ENCODE results near the gene DCP1B.

The DCP1B gene

DNA sequence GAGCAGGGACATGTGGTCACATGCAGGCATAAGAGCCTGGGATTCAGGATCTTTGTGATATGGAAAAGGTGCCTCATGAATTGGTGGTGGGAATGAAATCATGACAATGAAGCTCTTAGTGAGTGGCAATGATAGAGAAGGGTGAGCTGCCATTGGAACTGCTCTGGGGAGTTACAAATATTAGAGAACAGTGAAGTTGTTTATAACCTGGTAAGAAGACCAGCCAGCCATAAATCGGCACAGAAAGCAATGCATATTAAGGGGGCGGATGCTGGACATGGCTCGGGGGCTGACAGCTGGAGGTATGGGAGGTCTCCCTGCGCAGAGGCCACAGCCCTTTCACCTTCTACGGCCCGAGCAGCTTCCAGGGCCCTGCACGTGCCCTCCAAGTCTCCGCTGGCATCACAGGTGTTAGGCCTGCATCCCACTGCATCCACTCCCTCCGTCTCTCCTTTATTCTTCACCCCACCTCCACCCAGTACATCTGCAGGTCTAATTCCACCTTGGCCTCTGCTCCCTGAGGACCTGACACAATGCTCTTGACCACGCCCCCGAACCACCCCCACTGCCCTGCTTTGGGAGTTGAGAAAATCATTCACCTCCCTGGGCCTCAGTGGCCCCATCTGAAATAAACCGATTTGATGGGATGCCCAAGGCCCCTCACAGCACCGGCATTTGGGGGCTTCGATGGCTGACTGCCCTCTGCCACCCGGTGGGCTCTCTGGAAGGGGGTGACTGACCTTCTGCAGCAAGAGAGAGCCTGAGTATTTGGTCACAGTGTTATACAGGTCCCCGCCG is 89.9 kb downstream of the DCP1B start:
- DNase-seq (ENCODE audit: low spot score), result peak; percentile 53
- TF ChIP-seq CTCF (IDR thresholded peaks at IDR 0.05), result no peak
- H3K27ac ChIP-seq, result no peak overlapping the region
- no peak overlapping the region for H3K4me3 ChIP-seq

DNA sequence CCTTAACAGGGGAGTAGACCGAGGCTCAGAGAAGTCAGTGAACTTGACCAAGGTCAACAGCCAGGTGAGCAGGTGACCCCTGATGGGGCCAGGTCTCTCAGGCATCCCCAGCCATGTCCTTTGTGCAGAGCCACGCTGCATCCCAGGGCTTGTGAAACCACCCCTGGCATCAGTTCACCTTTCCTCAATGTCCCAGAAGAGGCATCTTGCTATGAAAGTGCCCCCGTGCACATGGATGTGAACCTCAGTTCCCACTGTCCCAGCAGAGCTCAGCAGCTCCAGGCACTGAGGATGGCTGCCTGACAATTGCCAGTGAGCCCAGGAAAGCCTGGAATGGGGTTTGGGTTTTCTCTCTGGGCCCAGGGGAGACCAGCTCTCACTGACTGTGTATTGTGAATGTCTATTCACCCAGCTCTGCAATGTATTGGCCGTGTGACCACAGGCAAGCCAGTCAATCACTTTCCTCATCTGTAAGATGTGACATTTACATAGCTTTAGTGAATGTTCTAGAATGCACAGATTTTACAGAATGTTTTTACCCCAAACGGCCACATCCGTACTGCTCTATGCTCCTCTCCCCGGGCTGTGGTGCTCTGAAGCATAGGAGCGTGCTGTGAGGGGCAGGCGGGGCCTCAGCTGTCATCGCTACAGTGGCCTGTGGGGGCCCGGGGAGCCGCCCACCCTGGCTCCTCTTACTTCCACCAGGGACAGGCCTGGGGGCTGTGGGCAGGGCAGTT is 90.7 kb downstream of the DCP1B start:
- Histone ChIP-seq H3K27ac (no peak overlapping the region), H3K4me3 (no peak overlapping the region)
- no peak for TF ChIP-seq CTCF (IDR thresholded peaks at IDR 0.05)
- DNase-seq (ENCODE audit: low spot score), result peak; percentile 16

DNA sequence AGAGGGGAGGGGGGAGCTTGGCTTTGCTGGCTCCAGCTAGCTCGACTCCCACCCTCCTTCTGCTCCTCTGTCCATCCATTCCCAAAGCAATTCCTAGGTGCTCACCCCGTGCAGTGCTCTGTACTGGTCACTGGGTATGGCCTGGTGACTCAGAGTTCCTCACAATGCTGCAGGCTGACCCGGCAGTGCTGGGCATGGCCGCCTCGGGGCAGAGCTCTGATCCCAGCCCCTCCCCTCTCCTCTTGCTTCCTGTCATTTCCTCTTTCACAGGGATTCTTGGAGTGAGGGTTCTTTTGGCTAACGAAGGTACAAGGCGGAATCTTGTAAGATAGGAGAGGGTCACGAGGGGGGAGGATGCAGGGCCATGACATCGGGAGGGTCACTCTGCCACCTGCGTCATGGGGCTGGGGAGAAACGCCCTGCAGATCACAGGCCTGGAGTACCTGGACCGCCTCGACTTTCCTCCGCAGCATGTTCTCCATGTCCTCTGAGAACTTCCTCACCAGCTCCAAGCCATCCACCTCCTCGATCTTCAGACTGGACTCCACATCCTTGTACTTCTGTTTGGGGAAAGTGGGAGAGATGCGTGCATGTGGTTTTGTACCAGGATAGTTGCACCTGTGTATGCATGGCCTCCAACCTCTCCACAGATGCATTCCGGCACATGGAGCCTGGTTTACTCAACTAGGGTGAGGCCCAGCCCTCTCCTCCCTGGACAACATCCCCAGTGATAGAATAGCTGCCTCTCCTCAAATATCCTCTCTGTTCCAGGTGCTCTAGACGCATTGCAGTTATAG is 91.5 kb downstream of the DCP1B start:
- peak; percentile 70 for DNase-seq (ENCODE audit: low spot score)
- no peak overlapping the region for H3K27ac ChIP-seq
- no peak for TF ChIP-seq CTCF (IDR thresholded peaks at IDR 0.05)

DNA sequence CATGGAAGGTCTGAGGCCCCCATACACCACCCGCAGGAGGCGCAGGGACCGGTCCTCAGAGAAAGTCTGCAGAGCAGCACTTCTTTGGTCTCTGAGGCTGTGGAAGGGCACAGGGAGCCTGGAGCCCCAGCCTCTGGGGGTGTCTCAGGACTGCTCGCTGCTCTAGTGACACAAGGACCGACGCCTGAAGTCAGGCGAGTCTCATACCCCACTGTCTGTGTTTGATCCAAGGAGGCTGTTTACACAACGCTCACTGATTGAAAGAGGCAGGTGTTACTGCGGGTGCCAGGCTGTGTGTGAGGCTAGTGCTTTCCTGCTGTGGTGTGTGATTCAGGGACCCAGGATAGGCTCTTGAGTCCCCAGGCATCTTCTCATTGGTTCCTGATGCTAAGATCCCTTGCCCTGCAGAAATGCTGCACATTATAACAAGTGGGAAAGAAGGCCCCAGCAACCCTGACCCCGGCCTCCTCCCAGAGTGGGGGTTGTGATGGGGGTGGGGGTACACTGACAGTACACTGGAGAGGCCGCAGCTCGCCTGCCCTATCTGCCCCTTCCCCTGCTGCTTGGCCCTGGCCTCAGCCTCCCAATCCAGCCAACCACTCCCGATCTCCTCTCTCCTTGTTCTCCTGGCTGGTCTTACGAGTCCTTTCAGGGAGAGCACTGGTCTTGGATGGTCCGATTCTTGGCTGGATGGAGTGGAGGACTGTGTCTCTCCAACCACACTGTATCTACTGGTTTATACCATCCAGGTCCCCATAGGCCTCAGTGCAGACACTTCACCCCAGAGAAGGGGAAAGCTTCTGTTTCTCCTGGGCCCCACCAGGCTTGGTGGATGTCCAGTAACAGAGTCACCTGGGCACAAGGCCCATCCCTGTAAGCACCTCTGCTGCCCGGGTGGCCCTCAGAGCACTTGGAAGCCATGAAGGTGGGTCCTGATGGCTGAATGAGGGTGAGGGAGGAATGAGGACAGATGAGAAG is 92.4 kb downstream of the DCP1B start:
- Histone ChIP-seq H3K4me3 (no peak overlapping the region), H3K27ac (no peak overlapping the region)
- peak; percentile 47 for DNase-seq (ENCODE audit: low spot score)
- no peak for TF ChIP-seq CTCF (IDR thresholded peaks at IDR 0.05)

More for the DNA sequence above, 91.5 kb downstream of the DCP1B start:
- no peak overlapping the region for H3K4me3 ChIP-seq

DNA sequence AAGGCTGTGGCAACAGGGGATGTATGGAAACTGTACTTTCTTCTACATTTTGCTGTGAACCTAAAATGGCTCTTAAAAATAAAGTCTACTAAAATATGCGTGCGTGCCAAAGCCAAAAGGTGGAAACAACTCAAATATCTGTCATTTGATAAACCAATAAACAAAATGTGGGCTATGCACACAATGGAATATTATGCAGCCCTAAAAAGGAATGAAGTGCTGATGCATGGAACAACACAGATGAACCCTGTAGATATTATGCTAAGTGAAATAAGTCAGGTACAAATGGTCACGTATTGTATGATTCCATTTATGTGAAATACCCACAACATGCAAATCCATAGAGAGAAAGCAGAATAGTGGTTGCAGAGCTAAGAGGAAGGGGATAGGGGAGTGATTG is 93.8 kb downstream of the DCP1B start:
- no peak for DNase-seq (ENCODE audit: low spot score)
- no peak for TF ChIP-seq CTCF (IDR thresholded peaks at IDR 0.05)
- no peak overlapping the region for H3K27ac ChIP-seq
- no peak overlapping the region for H3K4me3 ChIP-seq

- H3K27ac ChIP-seq, result no peak overlapping the region
- no peak for TF ChIP-seq CTCF (IDR thresholded peaks at IDR 0.05)
- no peak overlapping the region for H3K4me3 ChIP-seq
- DNase-seq (ENCODE audit: low spot score), result no peak
These were observed 95.5 kb downstream of the DCP1B start for GRCh38 chr12:1908758-1909157.
